ENCODE measurements around the gene GRIN1. TPM values are rescaled to one million over a fixed set of nuclear protein-coding genes. Genes with fewer than 3 reads are reported as not detected.

GRIN1 gene
- total RNA-seq, 1 donor from 2014 or later: not detected

- DNase-seq (ENCODE audit: low read depth): no peak
- TF ChIP-seq CTCF (conservative IDR thresholded peaks at IDR 0.05; ENCODE audit: low read depth, low read length): no peak
These were observed 27.7 kb downstream of the GRIN1 start for GRCh38 chr9:137166380-137167229.

DNA sequence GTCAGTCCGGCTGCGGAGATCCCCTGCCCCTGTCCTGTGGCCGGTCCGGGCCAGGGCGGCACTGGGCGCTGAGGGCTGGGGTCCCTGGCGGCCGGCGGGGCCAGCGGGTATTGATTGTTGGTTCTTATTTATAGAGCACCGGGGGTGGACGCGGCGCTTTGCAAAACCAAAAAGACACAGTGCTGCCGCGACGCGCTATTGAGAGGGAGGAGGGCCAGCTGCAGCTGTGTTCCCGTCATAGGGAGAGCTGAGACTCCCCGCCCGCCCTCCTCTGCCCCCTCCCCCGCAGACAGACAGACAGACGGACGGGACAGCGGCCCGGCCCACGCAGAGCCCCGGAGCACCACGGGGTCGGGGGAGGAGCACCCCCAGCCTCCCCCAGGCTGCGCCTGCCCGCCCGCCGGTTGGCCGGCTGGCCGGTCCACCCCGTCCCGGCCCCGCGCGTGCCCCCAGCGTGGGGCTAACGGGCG is 28.4 kb downstream of the GRIN1 start:
- no peak overlapping the region for H3K4me3 ChIP-seq (ENCODE audit: low read depth, low read length)
- no peak for TF ChIP-seq CTCF (conservative IDR thresholded peaks at IDR 0.05; ENCODE audit: low read depth, low read length)
- no peak for DNase-seq (ENCODE audit: low read depth)

More at GRCh38 chr9:137166380-137167229, 27.7 kb downstream of the GRIN1 start:
- no peak overlapping the region for H3K4me3 ChIP-seq (ENCODE audit: low read depth, low read length)

GRCh38 chr9:137167747-137168572 is 29.0 kb downstream of the GRIN1 start:
- DNase-seq (ENCODE audit: low read depth): no peak
- TF ChIP-seq CTCF (conservative IDR thresholded peaks at IDR 0.05; ENCODE audit: low read depth, low read length): no peak
- H3K4me3 ChIP-seq (ENCODE audit: low read depth, low read length): no peak overlapping the region

DNA sequence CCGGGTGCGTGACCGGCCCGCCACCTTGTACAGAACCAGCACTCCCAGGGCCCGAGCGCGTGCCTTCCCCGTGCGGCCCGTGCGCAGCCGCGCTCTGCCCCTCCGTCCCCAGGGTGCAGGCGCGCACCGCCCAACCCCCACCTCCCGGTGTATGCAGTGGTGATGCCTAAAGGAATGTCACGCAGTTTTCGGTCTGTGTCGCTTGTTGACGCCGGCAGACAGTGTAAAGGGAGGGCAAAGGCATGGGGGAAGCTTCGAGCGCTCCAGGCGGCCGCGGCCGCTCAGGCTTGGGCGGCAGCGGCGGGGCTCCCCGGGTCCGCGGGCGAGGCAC is 29.6 kb downstream of the GRIN1 start:
- no peak for DNase-seq (ENCODE audit: low read depth)
- peak overlapping the region; percentile 23 for H3K4me3 ChIP-seq (ENCODE audit: low read depth, low read length)
- TF ChIP-seq CTCF (conservative IDR thresholded peaks at IDR 0.05; ENCODE audit: low read depth, low read length): no peak

- no peak for DNase-seq (ENCODE audit: low read depth)
- no peak for TF ChIP-seq CTCF (conservative IDR thresholded peaks at IDR 0.05; ENCODE audit: low read depth, low read length)
- peak overlapping the region; percentile 26 for H3K4me3 ChIP-seq (ENCODE audit: low read depth, low read length)
These were observed 30.2 kb downstream of the GRIN1 start for GRCh38 chr9:137168904-137169856.

GRCh38 chr9:137169896-137170358 is 31.0 kb downstream of the GRIN1 start, which contains the start of gene LRRC26:
TSS of gene LRRC26 (minus strand) at chr9:137170051. CDS start at chr9:137169943, 108 bp downstream.
- no peak for TF ChIP-seq CTCF (conservative IDR thresholded peaks at IDR 0.05; ENCODE audit: low read depth, low read length)
- DNase-seq (ENCODE audit: low read depth): no peak

More at GRCh38 chr9:137169896-137170358, 31.0 kb downstream of the GRIN1 start, which contains the start of gene LRRC26:
- H3K4me3 ChIP-seq (ENCODE audit: low read depth, low read length): peak within 1 kb of the TSS; percentile 26
